K562 (cell line): ENCODE measurements around the gene CHD5. TPM values are rescaled to one million over a fixed set of nuclear protein-coding genes. Genes with fewer than 3 reads are reported as not detected.

Experiments
- ATAC-seq: fragments of 200-7000 bp; cut with Tn5 transposase; 3 replicates; pipeline ENCODE4 v1.9.1; 2020; ENCODE audit warnings: moderate library complexity
- BruUV-seq: library from RNA; stranded (reverse); fragments of 400-500 nt; replicated peaks from 2 replicates; lab custom pipeline; 2021; lab: Mats Ljungman, UMichigan
- CTCF ChIA-PET: fragments of 300-600 bp; formaldehyde crosslinking; extraction: SDS; loops from one replicate; lab custom pipeline; 2021; ENCODE audit warnings: low intra/inter-chr PET ratio; lab: Yijun Ruan, JAX
- POLR2A ChIA-PET: fragments of 300-600, 350-650 bp; sonication (Branson Sonifier 250); formaldehyde crosslinking; extraction: SDS; loops from one replicate; lab custom pipeline; 2021; ENCODE audit warnings: antibody characterized with exemption, inconsistent platforms; lab: Yijun Ruan, JAX
- DNase-seq, 4 experiments: peaks; one replicate each; pipeline versions ENCODE4 v3.0.0 to v3.0.0-alpha.2; 2011 to 2018; ENCODE audit warnings: low spot score in 3 of 4, mixed read lengths in 3 of 4; ENCODE audit errors: extremely low read depth in 1 of 4
- FAIRE-seq: peaks from 2 replicates; lab custom pipeline; 2011; peaks lifted over from hg19 to GRCh38; lab: Jason Lieb, UNC
- H2AFZ ChIP-seq: 2 replicates; pipeline ENCODE4 v1.6.0; 2011; ENCODE audit warnings: low read depth, low read length, control low read depth, inconsistent platforms
- H3K27ac ChIP-seq: fragments of 200-600 bp; 3 replicates; pipeline ENCODE4 v1.8.0; 2011; ENCODE audit warnings: low read depth, mild to moderate bottlenecking, control low read depth, inconsistent platforms, low read length, moderate library complexity, mixed read lengths; ENCODE audit errors: extremely low read depth
- H3K27me3 ChIP-seq, 2 experiments: fragments of 300-600 bp in 1 of 2; 2 replicates in 1 of 2; 3 replicates in 1 of 2; pipeline versions ENCODE4 v1.6.0 to v1.8.0; 2011; ENCODE audit warnings: inconsistent platforms in 2 of 2, low read length in 2 of 2, mild to moderate bottlenecking in 1 of 2, mixed read lengths in 1 of 2, moderate library complexity in 1 of 2; ENCODE audit not compliant: control insufficient read depth in 2 of 2, insufficient read depth in 2 of 2
- H3K36me3 ChIP-seq: fragments of 300-600 bp; 3 replicates; pipeline ENCODE4 v1.8.0; 2011; ENCODE audit warnings: mild to moderate bottlenecking, low read length, inconsistent platforms; ENCODE audit not compliant: control insufficient read depth, insufficient read depth
- H3K4me1 ChIP-seq, 2 experiments: fragments of 200-600 bp in 1 of 2; replicated peaks in 1 of 2; 2 replicates in 1 of 2; 3 replicates in 1 of 2; pipeline versions ENCODE4 v1.5.1 to v1.8.0; 2011; ENCODE audit warnings: inconsistent platforms in 2 of 2, low read length in 2 of 2, mild to moderate bottlenecking in 1 of 2, mixed read lengths in 1 of 2, moderate library complexity in 1 of 2; ENCODE audit not compliant: control insufficient read depth in 2 of 2, insufficient read depth in 2 of 2
- H3K4me2 ChIP-seq: 2 replicates; pipeline ENCODE4 v1.6.1; 2011; ENCODE audit warnings: low read length, control low read depth, inconsistent platforms, mixed read lengths; ENCODE audit not compliant: insufficient read depth
- H3K4me3 ChIP-seq: fragments of 200-600 bp; sonication (generic), shearing (Covaris generic); 2 replicates; pipeline ENCODE4 v1.5.1; 2016; ENCODE audit warnings: control low read depth, inconsistent platforms
- H3K79me2 ChIP-seq: fragments of 200-600 bp; 3 replicates; pipeline ENCODE4 v1.8.0; 2011; ENCODE audit warnings: low read length, inconsistent platforms; ENCODE audit not compliant: control insufficient read depth, insufficient read depth
- H3K9ac ChIP-seq, 2 experiments: 2 replicates each; pipeline versions ENCODE4 v1.6.0 to v1.6.1; 2011; ENCODE audit warnings: low read depth in 2 of 2, low read length in 2 of 2, control low read depth in 1 of 2, inconsistent platforms in 1 of 2, mild to moderate bottlenecking in 1 of 2, mixed read lengths in 1 of 2; ENCODE audit not compliant: insufficient read depth in 1 of 2
- H3K9me1 ChIP-seq: one replicate; pipeline ENCODE4 v1.6.0; 2011; ENCODE audit warnings: inconsistent platforms, mild to moderate bottlenecking, low read length, moderate library complexity; ENCODE audit not compliant: control insufficient read depth, insufficient read depth
- H3K9me3 ChIP-seq: replicated peaks from 2 replicates; pipeline ENCODE4 v1.5.1; 2011; ENCODE audit warnings: low read depth, low read length, inconsistent platforms; ENCODE audit not compliant: control insufficient read depth, insufficient read depth
- H4K20me1 ChIP-seq: replicated peaks from 2 replicates; pipeline ENCODE4 v1.6.1; 2011; ENCODE audit warnings: low read length, inconsistent platforms, mixed read lengths; ENCODE audit not compliant: control insufficient read depth, insufficient read depth
- AFF4 ChIP-seq: sonication (generic); formaldehyde crosslinking; IDR thresholded peaks from 2 replicates; pipeline ENCODE4 v1.8.0; 2023; ENCODE audit warnings: mild to moderate bottlenecking, missing genetic modification reagents
- ATF2 ChIP-seq: sonication (generic); formaldehyde crosslinking; IDR thresholded peaks from 2 replicates; pipeline ENCODE4 v1.8.1; 2022; ENCODE audit warnings: missing genetic modification reagents
- COPS2 ChIP-seq: fragments of 450-650 bp; conservative IDR thresholded peaks from 2 replicates; pipeline ENCODE4 v1.6.1; 2016; ENCODE audit warnings: mild to moderate bottlenecking, moderate library complexity
- ELK3 ChIP-seq: fragments of 450-650 bp; formaldehyde crosslinking; IDR thresholded peaks from 2 replicates; pipeline ENCODE4 v1.4.0; 2020; ENCODE audit warnings: mild to moderate bottlenecking
- ERF ChIP-seq: fragments of 450-650 bp; formaldehyde crosslinking; IDR thresholded peaks from 2 replicates; pipeline ENCODE4 v1.4.0; 2020; ENCODE audit warnings: mild to moderate bottlenecking, mixed read lengths
- MBD2 ChIP-seq: sonication (generic); IDR thresholded peaks from 2 replicates; pipeline ENCODE4 v1.6.1; 2016; ENCODE audit warnings: low read depth, borderline replicate concordance
- POLR2H ChIP-seq: IDR thresholded peaks from 2 replicates; pipeline ENCODE4 v1.6.1; 2016; ENCODE audit warnings: missing genetic modification characterization, low read depth, mild to moderate bottlenecking, control low read depth, missing compliant biosample characterization, moderate library complexity
- SMARCC2 ChIP-seq: fragments of 450-650 bp; IDR thresholded peaks from 2 replicates; pipeline ENCODE4 v1.6.1; 2017; ENCODE audit warnings: antibody characterized with exemption, moderate library complexity, mild to moderate bottlenecking, low read depth
- SRSF1 ChIP-seq: fragments of 200-400 bp; formaldehyde crosslinking; IDR thresholded peaks from 2 replicates; pipeline ENCODE4 v1.6.1; 2017; ENCODE audit warnings: mild to moderate bottlenecking, low read depth, low read length, moderate library complexity
- TAF7 ChIP-seq: fragments of 450-650 bp; IDR thresholded peaks from 2 replicates; pipeline ENCODE4 v1.6.1; 2016; ENCODE audit warnings: missing genetic modification characterization, missing compliant biosample characterization
- WGBS: fragments of 100-300 bp; shearing (Covaris generic); methylation state at CpG from one replicate; pipeline ENCODE4 v1.1.6; 2016; ENCODE audit warnings: low coverage, mixed read lengths; ENCODE audit not compliant: insufficient coverage; ENCODE audit errors: missing lambda C conversion rate; 5-methylcytosine and 5-hydroxymethylcytosine counted together
- in situ Hi-C: fragments of 300-500 bp; cut with MboI; formaldehyde crosslinking; loops from 4 replicates; pipeline ENCODE4 v1.15.0; 2018; ENCODE audit warnings: inconsistent platforms, mixed read lengths
- intact Hi-C: fragments of 100-400 bp; cut with micrococcal nuclease; formaldehyde crosslinking; loops from 2 replicates; pipeline ENCODE4 v1.14.2; 2022
- polyA plus RNA-seq, 8 experiments: library from polyadenylated mRNA; depleted of rRNA in 4 of 8; stranded (reverse) in 5 of 8; unstranded in 3 of 8; fragments of >200 nt; fragmentation: Nextera tagmentation in 2 of 8; fragmentation: Illumina TruSeq in 1 of 8; extraction: Ambion mirVana in 2 of 8; extraction: Trizol in 1 of 8; gene quantifications; 2 replicates each; pipeline versions ENCODE4 v1.2.1 to v1.2.3, GENCODE V29; 2011 to 2014; ENCODE audit warnings: inconsistent platforms in 1 of 8, missing spikeins in 1 of 8
- total RNA-seq, 7 experiments: library from RNA; depleted of rRNA in 6 of 7; stranded (reverse); fragments of >200 nt in 6 of 7; fragmentation: Illumina TruSeq in 2 of 7; extraction: Trizol in 2 of 7; gene quantifications; 2 replicates each; pipeline versions ENCODE4 v1.2.1 to v1.2.3, GENCODE V29; 2011 to 2021; ENCODE audit warnings: low replicate concordance in 1 of 7

The CHD5 gene
- total and polyA plus RNA-seq, 9 of the 15 experiments (the other 6 are each of a cell fraction or from before 2014, with no cell fraction given): 0.03 to 0.52 (median 0.11) TPM; not detected in 2

GRCh38 chr1:6100861-6101783 lies 79.0 kb downstream of the CHD5 start:
- 3% methylated on average over 18 of the region's 23 CpGs for WGBS
- H3K4me1 ChIP-seq: peaks cover 0 to 26% of the 10 kb centered on the region in 2 experiments; a peak in 2 of 5 replicates
- no peak overlapping the region for H2AFZ ChIP-seq
- ATAC-seq (no peak), FAIRE-seq (no peak), DNase-seq (no peak)
- no peaks in the 10 kb centered on the region for H3K9me3 ChIP-seq
- no peak overlapping the region for H3K4me3 ChIP-seq
- no peaks in the 10 kb centered on the region for H3K9me1 ChIP-seq
- ChIA-PET CTCF (no interaction called here), POLR2A (interaction anchor here (0.5 to 0.7 kb wide), 2 partner anchors 12 to 83 kb away, joined by 3 read pairs; no protein-coding TSS in a partner anchor)
- no peak overlapping the region for H3K4me2 ChIP-seq
- no TSS peak for BruUV-seq
- no peak overlapping the region for H3K9ac ChIP-seq
- peaks cover 20 to 79% of the 10 kb centered on the region in 2 experiments; a peak in 4 of 5 replicates for H3K27me3 ChIP-seq
- intact Hi-C loops: no loop called here
- H3K79me2 ChIP-seq: no peaks in the 10 kb centered on the region
- TF ChIP-seq ERF (no peak), ELK3 (CRISPR knock-in tag) (no peak), POLR2H (no peak), COPS2 (no peak), SRSF1 (no peak), ATF2 (CRISPR knock-in tag) (no peak), SMARCC2 (no peak), TAF7 (tag) (no peak), MBD2 (no peak), AFF4 (CRISPR knock-in tag) (no peak)
- H3K27ac ChIP-seq: no peak overlapping the region
- peaks cover 14% of the 10 kb centered on the region; the same call in 1 of the 2 replicates for H4K20me1 ChIP-seq
- in situ Hi-C loops: no loop called here
- H3K36me3 ChIP-seq: no peaks in the 10 kb centered on the region
